HEK293T (cell line): ENCODE measurements around the gene CDCA3.

ENCODE experiments used
- ARNT ChIP-seq: fragments of 450-650 bp; IDR thresholded peaks from 2 replicates; pipeline ENCODE4 v1.6.1; 2017; ENCODE audit warnings: mild to moderate bottlenecking
- BHLHE40 ChIP-seq: fragments of 450-650 bp; IDR thresholded peaks from 2 replicates; pipeline ENCODE4 v1.6.1; 2016; ENCODE audit warnings: mild to moderate bottlenecking, moderate library complexity, borderline replicate concordance
- CTBP1 ChIP-seq: fragments of 450-650 bp; IDR thresholded peaks from 2 replicates; pipeline ENCODE4 v1.6.1; 2016; ENCODE audit warnings: borderline replicate concordance
- NFRKB ChIP-seq: fragments of 450-650 bp; IDR thresholded peaks from 2 replicates; pipeline ENCODE4 v1.6.1; 2016; ENCODE audit warnings: mild to moderate bottlenecking, moderate library complexity
- SUZ12 ChIP-seq: fragments of 450-650 bp; IDR thresholded peaks from 2 replicates; pipeline ENCODE4 v1.6.1; 2016; ENCODE audit warnings: mild to moderate bottlenecking
- TF ChIP-seq, protein P1 (sequence below): fragments of 450-650 bp; IDR thresholded peaks from 2 replicates; pipeline ENCODE4 v1.6.1; 2016

DNA sequence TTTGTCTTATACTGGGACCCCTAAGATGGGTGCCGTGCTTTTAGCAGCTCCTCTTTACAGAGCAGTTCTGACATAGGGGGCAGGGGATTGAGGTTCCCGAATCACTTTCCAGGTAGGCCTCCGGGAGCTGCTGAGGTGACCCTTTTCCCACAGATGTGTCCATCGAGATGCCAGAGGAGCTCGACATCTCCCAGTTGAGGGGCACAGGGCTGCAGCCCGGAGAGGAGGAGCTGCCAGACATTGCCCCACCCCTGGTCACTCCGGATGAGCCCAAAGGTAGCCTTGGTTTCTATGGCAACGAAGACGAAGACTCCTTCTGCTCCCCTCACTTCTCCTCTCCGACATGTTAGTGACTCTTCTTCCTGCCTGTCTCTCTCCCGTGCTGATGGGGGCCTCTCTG is 11.9 kb upstream of the CDCA3 start:
- TF ChIP-seq CTBP1 (no peak), ARNT (no peak), SUZ12 (no peak), NFRKB (no peak), BHLHE40 (no peak)
- TF ChIP-seq, protein P1, sequence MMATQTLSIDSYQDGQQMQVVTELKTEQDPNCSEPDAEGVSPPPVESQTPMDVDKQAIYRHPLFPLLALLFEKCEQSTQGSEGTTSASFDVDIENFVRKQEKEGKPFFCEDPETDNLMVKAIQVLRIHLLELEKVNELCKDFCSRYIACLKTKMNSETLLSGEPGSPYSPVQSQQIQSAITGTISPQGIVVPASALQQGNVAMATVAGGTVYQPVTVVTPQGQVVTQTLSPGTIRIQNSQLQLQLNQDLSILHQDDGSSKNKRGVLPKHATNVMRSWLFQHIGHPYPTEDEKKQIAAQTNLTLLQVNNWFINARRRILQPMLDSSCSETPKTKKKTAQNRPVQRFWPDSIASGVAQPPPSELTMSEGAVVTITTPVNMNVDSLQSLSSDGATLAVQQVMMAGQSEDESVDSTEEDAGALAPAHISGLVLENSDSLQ = no peak
